CD1c-positive myeloid dendritic cell (primary cell): ENCODE measurements around the gene MGAT4C.
"Not testable (repeated sequence)": the region's sequence is repeated elsewhere in the genome, so short reads cannot be mapped to it uniquely, and the experiment has no call there.

ENCODE experiments used
- DNase-seq: peaks from one replicate; pipeline ENCODE4 v3.0.0-alpha.2; 2016; ENCODE audit errors: extremely low spot score

The MGAT4C gene

GRCh38 chr12:86256163-86256562, at the start of gene MGAT4C:
Gene MGAT4C (minus strand): TSS chr12:86256391.
- no peak for DNase-seq

GRCh38 chr12:86296396-86296795, 40.2 kb upstream of the MGAT4C start:
- not testable (repeated sequence) for DNase-seq

DNA sequence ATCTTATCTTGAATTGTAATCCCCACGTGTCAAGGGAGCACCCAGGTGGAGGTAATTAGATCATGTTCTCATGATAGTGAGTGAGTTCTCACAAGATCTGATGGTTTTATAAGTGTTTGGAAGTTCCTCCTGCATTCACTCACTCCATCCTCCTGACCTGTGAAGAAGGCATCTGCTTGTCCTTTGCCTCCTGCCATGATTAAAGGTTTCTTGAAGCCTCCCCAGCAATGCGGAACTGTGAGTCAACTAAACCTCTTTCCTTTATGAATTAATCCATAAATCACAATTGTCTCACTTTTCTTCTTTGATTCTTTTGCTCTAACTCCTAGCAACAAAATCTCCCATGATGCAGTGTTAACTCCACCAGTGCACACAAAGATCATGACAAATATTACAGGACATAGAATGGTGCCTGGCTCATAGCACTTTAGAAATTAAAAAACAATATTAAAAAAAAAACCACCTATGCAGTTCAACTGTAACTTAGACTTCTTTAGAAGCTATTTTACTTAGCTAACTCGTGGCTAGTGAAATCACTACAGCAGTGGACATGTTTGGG, 37.6 kb upstream of the MGAT4C start:
- DNase-seq = no peak

DNA sequence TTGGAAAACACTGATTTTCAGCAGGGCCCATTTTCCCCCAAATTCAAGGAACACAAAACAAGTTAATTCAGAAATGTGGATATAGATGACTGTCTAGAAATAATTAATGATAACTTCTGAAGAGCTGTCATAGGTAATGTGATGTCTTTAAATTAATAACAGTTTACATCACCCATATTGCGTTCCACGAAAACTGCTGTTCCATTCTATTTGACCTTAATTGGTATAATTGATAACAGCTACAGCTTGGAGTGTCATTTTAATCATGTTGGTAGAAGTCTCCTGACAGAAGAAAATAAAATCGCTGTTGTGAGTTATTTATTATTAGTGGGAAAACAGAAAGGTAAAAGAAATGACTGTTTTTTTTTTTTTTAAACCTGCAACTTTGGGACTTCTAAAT, 36.3 kb upstream of the MGAT4C start:
- DNase-seq = no peak

DNA sequence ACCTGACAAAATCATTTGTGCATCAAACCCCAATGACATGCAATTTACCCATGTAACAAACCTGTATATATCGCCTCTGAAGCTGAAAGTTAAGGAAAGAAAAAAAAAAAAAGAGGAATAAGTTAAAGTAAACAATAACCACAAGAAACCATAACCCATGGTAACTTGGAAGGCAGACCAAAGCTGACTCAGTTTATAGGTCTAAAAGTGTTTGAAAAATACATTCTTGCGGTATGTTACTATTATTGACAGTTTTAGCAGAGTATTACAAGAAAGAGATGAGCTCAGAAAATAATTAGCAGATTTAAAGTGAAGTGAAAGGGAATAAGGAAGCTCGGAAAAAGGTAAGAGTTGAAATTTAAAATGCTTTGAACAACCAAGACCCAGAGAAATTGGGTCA, 34.4 kb upstream of the MGAT4C start:
- DNase-seq = no peak

DNA sequence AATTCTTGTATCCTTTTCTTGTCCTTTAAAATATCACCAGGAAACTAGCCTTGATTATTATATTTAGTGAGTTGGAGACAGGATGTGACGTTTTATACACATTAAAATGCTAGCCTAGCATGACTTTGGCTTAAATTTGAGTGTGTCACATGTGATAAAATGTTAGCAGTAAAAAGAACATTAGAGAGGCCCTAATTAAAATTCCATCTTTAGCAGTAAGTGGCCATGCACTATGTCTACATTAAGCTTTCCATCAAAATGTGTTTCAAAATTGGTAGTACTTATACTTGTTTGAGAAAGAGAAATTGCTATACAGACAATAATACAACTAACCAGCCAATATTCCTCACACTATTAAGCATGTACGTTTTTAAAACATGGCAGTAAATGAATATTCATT, 29.9 kb upstream of the MGAT4C start:
- no peak for DNase-seq

GRCh38 chr12:86283620-86284019, 27.4 kb upstream of the MGAT4C start:
- no peak for DNase-seq

GRCh38 chr12:86275356-86275755, 19.2 kb upstream of the MGAT4C start:
- DNase-seq = no peak

DNA sequence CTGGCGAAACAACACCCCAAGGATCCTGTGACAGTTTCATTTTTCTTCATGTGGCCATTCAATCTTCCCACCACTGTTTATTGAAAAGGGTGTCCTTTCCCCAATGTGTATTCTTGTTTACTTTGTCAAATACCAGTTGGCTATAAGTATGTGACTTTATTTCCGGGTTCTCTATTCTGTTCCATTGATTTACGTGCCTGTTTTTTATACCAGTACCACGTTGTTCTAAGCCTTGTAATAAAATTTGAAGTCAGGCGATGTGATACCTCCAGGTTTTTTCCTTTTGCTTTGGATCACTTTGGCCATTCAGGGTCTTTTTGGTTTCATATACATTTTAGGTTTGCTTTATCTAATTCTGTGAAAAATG, 9.1 kb upstream of the MGAT4C start:
- DNase-seq = no peak

- no peak for DNase-seq
These were observed 8.5 kb upstream of the MGAT4C start for GRCh38 chr12:86264451-86265328.

DNA sequence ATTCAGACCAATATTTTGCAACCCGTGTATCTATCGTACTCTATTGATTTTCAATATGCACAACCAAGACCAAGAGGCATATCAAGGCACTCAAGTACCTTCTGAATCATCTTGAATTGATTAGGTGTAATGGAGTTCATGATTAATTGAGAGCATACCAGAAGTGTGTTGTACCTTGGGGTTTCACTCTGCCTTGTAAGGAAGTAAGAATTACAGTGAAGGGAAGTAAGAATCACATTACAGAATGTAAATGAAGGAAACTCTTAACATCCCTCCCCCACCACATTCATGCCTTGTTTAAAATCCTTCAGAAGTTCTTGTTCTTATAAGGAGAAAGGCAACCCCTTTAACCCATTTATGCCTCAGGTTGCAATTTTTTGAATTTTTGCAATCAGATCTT, 5.4 kb upstream of the MGAT4C start:
- no peak for DNase-seq

- no peak for DNase-seq
These were observed 5.0 kb upstream of the MGAT4C start for GRCh38 chr12:86261142-86261541.

DNA sequence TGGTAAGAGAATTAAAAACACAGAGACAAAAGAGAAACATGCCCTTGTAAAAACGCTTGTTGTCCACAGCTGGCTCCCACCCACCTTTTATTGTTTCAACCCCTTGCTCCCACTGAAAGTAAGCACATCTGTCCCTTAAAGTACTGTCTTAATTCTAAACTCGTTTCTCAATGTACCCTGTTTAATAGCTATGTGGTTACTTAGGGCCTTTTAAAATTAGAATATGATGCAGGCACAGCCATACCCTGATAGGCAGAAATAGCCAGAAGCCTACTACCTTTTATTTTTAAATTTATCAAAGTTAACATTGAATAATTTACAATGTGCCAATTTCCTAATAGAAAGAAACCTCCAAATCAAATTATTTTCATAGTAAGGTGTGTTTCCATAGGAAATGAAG, 4.0 kb upstream of the MGAT4C start:
- DNase-seq = no peak

- no peak for DNase-seq
These were observed 943 bp upstream of the MGAT4C start for GRCh38 chr12:86257134-86257533.

DNA sequence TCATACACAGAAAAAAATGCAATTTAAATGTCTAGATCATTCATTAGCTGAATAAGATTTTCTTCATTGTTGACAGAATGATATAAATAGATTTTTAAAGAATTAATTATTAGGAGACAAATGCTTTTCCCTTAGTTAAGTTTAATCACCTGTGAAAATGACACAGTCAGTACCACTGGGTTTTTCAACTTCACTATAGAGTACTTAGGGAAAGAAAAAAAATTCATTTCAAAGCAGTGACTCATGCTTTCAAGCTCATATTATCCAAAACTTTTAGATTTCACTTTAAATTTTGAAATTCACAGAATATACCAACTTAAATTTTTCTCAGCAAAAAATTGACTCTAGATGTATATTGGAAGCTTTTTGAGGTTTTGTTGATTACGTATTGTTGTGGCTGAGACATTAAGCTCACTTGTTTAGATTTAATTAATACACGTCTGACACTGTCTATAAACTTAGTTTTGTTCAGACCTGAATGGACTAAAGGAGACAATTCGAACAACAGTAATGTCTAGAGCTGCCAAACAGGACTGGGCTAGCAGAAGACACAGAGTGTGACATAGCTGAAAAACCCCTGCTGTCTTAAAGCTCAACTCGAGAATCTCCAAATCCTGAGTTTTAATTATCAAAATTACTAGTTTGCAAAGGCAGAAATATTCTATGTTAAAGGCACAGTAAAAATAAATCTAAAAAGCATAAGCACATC, 1.6 kb downstream of the MGAT4C start:
- DNase-seq = no peak

GRCh38 chr12:86249851-86250250, 6.3 kb downstream of the MGAT4C start:
- DNase-seq = no peak

DNA sequence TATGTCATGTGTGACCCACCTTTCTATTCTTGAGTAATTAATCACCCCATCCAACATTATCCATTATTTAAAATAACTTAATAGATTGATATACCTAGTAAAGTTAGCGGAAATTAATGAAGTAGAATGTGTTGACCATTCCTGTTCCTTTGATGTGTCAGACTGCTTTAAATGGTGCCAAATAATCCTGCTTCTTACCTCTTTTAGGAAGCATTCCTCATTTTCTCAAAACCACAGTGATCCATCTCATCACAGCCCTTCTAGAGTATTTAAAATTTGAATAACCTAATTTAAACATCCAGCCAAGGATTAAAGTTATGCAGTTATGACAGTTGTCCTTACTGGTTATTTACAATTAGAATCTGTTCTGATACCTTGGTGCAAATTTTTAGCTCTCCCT, 6.9 kb downstream of the MGAT4C start:
- no peak for DNase-seq

DNA sequence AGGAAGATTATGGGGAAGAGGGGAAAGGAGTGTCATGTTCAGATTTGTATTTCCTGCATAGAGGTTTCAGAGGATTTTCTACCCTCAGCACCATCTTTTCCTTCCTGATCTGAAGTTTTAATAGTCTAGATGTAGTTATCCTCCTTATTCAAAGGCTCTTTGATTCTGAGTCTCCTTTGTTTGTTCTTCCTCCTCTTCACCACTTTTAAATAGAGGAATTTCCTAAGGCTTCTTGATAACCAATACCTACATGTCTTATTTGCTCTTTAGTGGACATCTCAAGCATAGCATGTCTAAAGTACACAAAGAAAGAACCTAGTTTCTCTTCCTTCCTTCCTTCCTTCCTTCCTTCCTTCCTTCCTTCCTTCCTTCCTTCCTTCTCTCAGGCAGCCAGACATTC, 8.3 kb downstream of the MGAT4C start:
- DNase-seq = no peak

DNA sequence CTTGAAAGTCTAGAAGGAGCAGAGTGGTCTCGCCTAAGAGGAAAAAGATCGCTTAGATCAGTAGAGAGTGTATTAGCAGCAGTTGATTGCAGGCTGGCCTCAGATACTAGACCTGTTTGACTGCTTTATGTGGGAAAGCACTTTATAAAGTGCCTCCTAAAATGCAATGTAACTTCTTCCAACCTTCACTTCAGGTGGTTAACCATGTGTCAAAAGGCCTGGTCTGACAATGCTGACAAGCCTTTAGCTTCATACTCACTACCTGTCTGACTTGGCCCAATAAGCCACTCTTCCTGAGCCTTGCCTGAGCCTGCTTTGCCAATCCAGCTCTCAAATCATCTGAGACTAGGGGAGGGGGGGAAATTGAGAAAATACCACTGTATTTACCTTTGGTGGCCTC, 14.6 kb downstream of the MGAT4C start:
- DNase-seq = no peak

GRCh38 chr12:86234316-86234855, 21.8 kb downstream of the MGAT4C start:
- no peak for DNase-seq

- DNase-seq = no peak
These were observed 23.1 kb downstream of the MGAT4C start for GRCh38 chr12:86233126-86233525.

DNA sequence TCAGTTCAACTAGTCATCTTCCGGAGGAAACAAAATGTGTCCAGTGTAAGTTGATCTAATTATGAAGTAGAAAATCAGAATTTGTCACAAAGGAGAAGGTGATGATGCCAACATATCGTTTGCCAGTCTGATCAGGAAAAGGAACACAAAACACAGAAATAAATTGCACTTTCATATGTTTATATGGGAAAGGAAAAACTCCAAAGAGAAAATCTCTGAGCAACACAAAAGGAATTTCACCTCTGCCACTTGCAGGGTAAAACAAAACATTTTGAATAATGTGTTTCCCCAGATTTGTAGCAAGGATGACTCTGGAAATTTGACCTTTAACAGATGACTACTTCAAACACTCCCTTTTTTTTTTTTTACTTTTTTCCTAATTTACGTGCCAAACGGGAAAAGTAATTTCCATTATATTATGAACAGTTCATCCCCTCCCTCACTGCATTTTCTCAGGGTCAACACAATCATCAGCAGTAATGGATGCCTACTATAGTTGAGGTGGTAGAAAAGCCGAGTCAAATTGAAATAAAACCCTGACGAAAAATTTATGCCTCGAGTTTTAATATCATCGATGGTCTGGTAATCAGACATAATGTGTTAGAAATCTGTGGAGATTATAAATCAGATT, 25.6 kb downstream of the MGAT4C start:
- no peak for DNase-seq
